Activated T-helper 2 cell treated with anti-CD3 and anti-CD28 coated beads, Interferon-gamma antibody, Interleukin-2, Interleukin-4, amounts not matched to agents 10 μg/mL and 5 μg/mL and 100 μg/mL, durations not matched to agents 14 hours and 24 hours and 36 hours (primary cell): ENCODE results near the gene ERBB4. TPM values are rescaled to one million over a fixed set of nuclear protein-coding genes. Genes with fewer than 3 reads are reported as not detected.

Source experiments
- DNase-seq: peaks from one replicate; pipeline ENCODE4 v3.0.0; 2021; ENCODE audit warnings: low spot score
- H3K27ac Mint-ChIP-seq: one replicate; pipeline ENCODE4 v1.8.0; 2021; ENCODE audit warnings: mixed read lengths
- H3K27me3 Mint-ChIP-seq: one replicate; pipeline ENCODE4 v1.8.0; 2021; ENCODE audit warnings: low read depth, mixed read lengths
- H3K36me3 Mint-ChIP-seq: one replicate; pipeline ENCODE4 v1.8.0; 2021; ENCODE audit warnings: low read depth, mixed read lengths
- H3K4me1 Mint-ChIP-seq: one replicate; pipeline ENCODE4 v1.8.0; 2021; ENCODE audit warnings: low read depth, mixed read lengths
- H3K4me3 Mint-ChIP-seq: one replicate; pipeline ENCODE4 v1.8.0; 2021; ENCODE audit warnings: low read depth, mild to moderate bottlenecking, moderate library complexity, mixed read lengths
- H3K9me3 Mint-ChIP-seq: one replicate; pipeline ENCODE4 v1.8.0; 2021; ENCODE audit warnings: mixed read lengths
- intact Hi-C: fragments of 100-400 bp; cut with micrococcal nuclease; formaldehyde crosslinking; loops from one replicate; pipeline ENCODE4 v1.15.1; 2023
- total RNA-seq: library from RNA; stranded (reverse); gene quantifications from 2 replicates; pipeline ENCODE4 v1.2.3, GENCODE V29; 2022

ERBB4 gene
- not detected in 2 replicates for total RNA-seq

GRCh38 chr2:212538305-212539071 lies at the start of gene ERBB4:
ERBB4 (minus strand) TSS chr2:212538802; CDS start chr2:212538530, 272 bp downstream.
- Mint-ChIP-seq H3K4me1 (peaks cover 12% of the 10 kb centered on the region), H3K27ac (no peak within 1 kb of the TSS), H3K9me3 (no peaks in the 10 kb centered on the region), H3K4me3 (peak within 1 kb of the TSS; percentile 37), H3K36me3 (no peaks in the 10 kb centered on the region), H3K27me3 (peaks cover 75% of the 10 kb centered on the region)
- intact Hi-C loops: no loop called here
- no peak for DNase-seq

GRCh38 chr2:212580117-212580516 lies 41.5 kb upstream of the ERBB4 start:
- no peaks in the 10 kb centered on the region for H3K4me1 Mint-ChIP-seq
- no peaks in the 10 kb centered on the region for H3K36me3 Mint-ChIP-seq
- no peak for DNase-seq
- no peak overlapping the region for H3K27ac Mint-ChIP-seq
- intact Hi-C loops: no loop called here
- H3K27me3 Mint-ChIP-seq: no peaks in the 10 kb centered on the region
- H3K9me3 Mint-ChIP-seq: no peaks in the 10 kb centered on the region
- H3K4me3 Mint-ChIP-seq: no peak overlapping the region

- no peak overlapping the region for H3K27ac Mint-ChIP-seq
- H3K9me3 Mint-ChIP-seq: no peaks in the 10 kb centered on the region
- H3K27me3 Mint-ChIP-seq: no peaks in the 10 kb centered on the region
- no peak for DNase-seq
- no peak overlapping the region for H3K4me3 Mint-ChIP-seq
- intact Hi-C loops: no loop called here
- no peaks in the 10 kb centered on the region for H3K36me3 Mint-ChIP-seq
- no peaks in the 10 kb centered on the region for H3K4me1 Mint-ChIP-seq
These were observed 17.7 kb upstream of the ERBB4 start for GRCh38 chr2:212556296-212556695.

- H3K4me1 Mint-ChIP-seq: no peaks in the 10 kb centered on the region
- H3K9me3 Mint-ChIP-seq: no peaks in the 10 kb centered on the region
- no peak overlapping the region for H3K27ac Mint-ChIP-seq
- no peaks in the 10 kb centered on the region for H3K36me3 Mint-ChIP-seq
- DNase-seq: no peak
- intact Hi-C loops: no loop called here
- no peak overlapping the region for H3K4me3 Mint-ChIP-seq
- H3K27me3 Mint-ChIP-seq: no peaks in the 10 kb centered on the region
These were observed 15.6 kb upstream of the ERBB4 start for GRCh38 chr2:212554233-212554632.

- no peaks in the 10 kb centered on the region for H3K9me3 Mint-ChIP-seq
- intact Hi-C loops: no loop called here
- H3K27me3 Mint-ChIP-seq: peaks cover 1% of the 10 kb centered on the region
- H3K4me3 Mint-ChIP-seq: no peak overlapping the region
- no peaks in the 10 kb centered on the region for H3K4me1 Mint-ChIP-seq
- DNase-seq: no peak
- H3K36me3 Mint-ChIP-seq: no peaks in the 10 kb centered on the region
- H3K27ac Mint-ChIP-seq: no peak overlapping the region
These were observed 11.3 kb upstream of the ERBB4 start for GRCh38 chr2:212549941-212550340.

GRCh38 chr2:212549463-212549862 lies 10.9 kb upstream of the ERBB4 start:
- H3K9me3 Mint-ChIP-seq: no peaks in the 10 kb centered on the region
- H3K4me1 Mint-ChIP-seq: no peaks in the 10 kb centered on the region

GRCh38 chr2:212548455-212548819 lies 9.8 kb upstream of the ERBB4 start:
- intact Hi-C loops: no loop called here
- Mint-ChIP-seq H3K9me3 (no peaks in the 10 kb centered on the region), H3K36me3 (no peaks in the 10 kb centered on the region), H3K27me3 (peaks cover 2% of the 10 kb centered on the region), H3K4me3 (no peak overlapping the region), H3K4me1 (no peaks in the 10 kb centered on the region), H3K27ac (no peak overlapping the region)
- no peak for DNase-seq

More at GRCh38 chr2:212549463-212549862, 10.9 kb upstream of the ERBB4 start:
- no peak for DNase-seq
- no peak overlapping the region for H3K27ac Mint-ChIP-seq
- intact Hi-C loops: no loop called here
- H3K4me3 Mint-ChIP-seq: no peak overlapping the region
- no peaks in the 10 kb centered on the region for H3K36me3 Mint-ChIP-seq
- peaks cover 2% of the 10 kb centered on the region for H3K27me3 Mint-ChIP-seq

- H3K27me3 Mint-ChIP-seq: peaks cover 5% of the 10 kb centered on the region
- no peaks in the 10 kb centered on the region for H3K9me3 Mint-ChIP-seq
- no peak overlapping the region for H3K4me3 Mint-ChIP-seq
- no peak for DNase-seq
- no peak overlapping the region for H3K27ac Mint-ChIP-seq
- intact Hi-C loops: no loop called here
- no peaks in the 10 kb centered on the region for H3K36me3 Mint-ChIP-seq
- H3K4me1 Mint-ChIP-seq: no peaks in the 10 kb centered on the region
These were observed 9.3 kb upstream of the ERBB4 start for GRCh38 chr2:212547716-212548454.

GRCh38 chr2:212546669-212547068 lies 8.1 kb upstream of the ERBB4 start:
- no peak overlapping the region for H3K27ac Mint-ChIP-seq
- no peaks in the 10 kb centered on the region for H3K4me1 Mint-ChIP-seq
- H3K36me3 Mint-ChIP-seq: no peaks in the 10 kb centered on the region
- no peak overlapping the region for H3K4me3 Mint-ChIP-seq
- H3K27me3 Mint-ChIP-seq: peaks cover 14% of the 10 kb centered on the region
- no peaks in the 10 kb centered on the region for H3K9me3 Mint-ChIP-seq
- intact Hi-C loops: no loop called here
- no peak for DNase-seq

- H3K36me3 Mint-ChIP-seq: no peaks in the 10 kb centered on the region
- intact Hi-C loops: no loop called here
- no peak overlapping the region for H3K27ac Mint-ChIP-seq
- H3K27me3 Mint-ChIP-seq: peaks cover 68% of the 10 kb centered on the region
- peaks cover 12% of the 10 kb centered on the region for H3K4me1 Mint-ChIP-seq
- no peak overlapping the region for H3K4me3 Mint-ChIP-seq
- H3K9me3 Mint-ChIP-seq: no peaks in the 10 kb centered on the region
- no peak for DNase-seq
These were observed 1.7 kb upstream of the ERBB4 start for GRCh38 chr2:212540341-212540740.

- peaks cover 69% of the 10 kb centered on the region for H3K27me3 Mint-ChIP-seq
These were observed 674 bp upstream of the ERBB4 start for GRCh38 chr2:212539072-212539880.

GRCh38 chr2:212537726-212538304 lies 787 bp downstream of the ERBB4 start:
- intact Hi-C loops: no loop called here
- no peak overlapping the region for H3K27ac Mint-ChIP-seq
- H3K36me3 Mint-ChIP-seq: no peaks in the 10 kb centered on the region
- peaks cover 73% of the 10 kb centered on the region for H3K27me3 Mint-ChIP-seq
- DNase-seq: no peak
- no peaks in the 10 kb centered on the region for H3K9me3 Mint-ChIP-seq
- peaks cover 12% of the 10 kb centered on the region for H3K4me1 Mint-ChIP-seq
- peak overlapping the region; percentile 35 for H3K4me3 Mint-ChIP-seq

More at GRCh38 chr2:212539072-212539880, 674 bp upstream of the ERBB4 start:
- peaks cover 12% of the 10 kb centered on the region for H3K4me1 Mint-ChIP-seq
- no peaks in the 10 kb centered on the region for H3K36me3 Mint-ChIP-seq
- H3K4me3 Mint-ChIP-seq: peak overlapping the region; percentile 37
- no peaks in the 10 kb centered on the region for H3K9me3 Mint-ChIP-seq
- DNase-seq: no peak
- intact Hi-C loops: no loop called here
- H3K27ac Mint-ChIP-seq: no peak overlapping the region
